ENCODE measurements around the gene GPATCH8. TPM values are rescaled to one million over a fixed set of nuclear protein-coding genes. Genes with fewer than 3 reads are reported as not detected.
A peak's percentile ranks its signal among the peaks of the same experiment; 100 is the strongest.

The GPATCH8 gene
- total and polyA plus RNA-seq, 8 donors: 9.8 to 23.2 (median 13.6) TPM

DNA sequence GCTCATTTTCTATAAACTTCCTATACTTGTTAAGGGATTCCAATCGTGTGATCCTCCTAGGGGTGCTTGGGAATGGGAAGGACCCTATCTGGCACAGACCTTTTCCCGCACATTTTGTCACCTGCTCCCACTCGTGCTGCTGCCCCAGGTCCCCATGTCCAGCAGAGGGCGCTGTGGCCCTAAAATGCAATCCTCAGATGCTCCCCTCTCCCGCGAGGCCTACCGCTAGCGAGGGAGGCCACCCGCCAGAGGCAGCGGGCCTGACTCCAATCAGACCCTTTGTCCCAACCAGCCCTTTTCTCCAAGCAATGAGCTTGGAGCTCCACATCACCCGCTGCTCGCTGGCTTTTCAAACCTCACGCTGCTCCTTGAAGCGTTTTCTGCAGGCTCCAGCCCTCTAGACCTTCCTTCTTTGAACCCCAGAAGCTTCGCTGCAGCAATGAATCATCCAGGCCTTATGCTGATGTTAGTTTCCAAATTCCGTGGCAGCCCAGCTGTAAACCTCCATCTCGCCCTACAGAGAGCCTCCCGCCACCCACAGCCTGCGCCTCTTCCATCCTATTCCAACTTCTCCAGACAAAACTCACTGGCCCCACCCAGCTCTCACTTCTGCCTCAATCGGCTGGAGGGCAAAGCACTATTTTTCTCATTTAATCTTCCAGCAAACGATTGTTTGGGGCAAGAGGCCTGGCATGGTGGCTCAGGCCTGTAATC, 30.5 kb upstream of the GPATCH8 start:
- intact Hi-C loops (cut with DNase I): loop anchor here in 1 of 3 donors (5.0 kb wide), 1 partner anchor 104 kb away; no protein-coding TSS in a partner anchor
- ATAC-seq: peak; percentile 82 to 96 (median 94)
- Histone ChIP-seq H3K4me3 (no peak overlapping the region), H3K9me3 (no peaks in the 10 kb centered on the region), H3K27me3 (no peaks in the 10 kb centered on the region), H3K4me1 (no peaks in the 10 kb centered on the region), H3K36me3 (no peaks in the 10 kb centered on the region), H3K27ac (no peak overlapping the region)
- no peak for FAIRE-seq
- TF ChIP-seq, protein P1, sequence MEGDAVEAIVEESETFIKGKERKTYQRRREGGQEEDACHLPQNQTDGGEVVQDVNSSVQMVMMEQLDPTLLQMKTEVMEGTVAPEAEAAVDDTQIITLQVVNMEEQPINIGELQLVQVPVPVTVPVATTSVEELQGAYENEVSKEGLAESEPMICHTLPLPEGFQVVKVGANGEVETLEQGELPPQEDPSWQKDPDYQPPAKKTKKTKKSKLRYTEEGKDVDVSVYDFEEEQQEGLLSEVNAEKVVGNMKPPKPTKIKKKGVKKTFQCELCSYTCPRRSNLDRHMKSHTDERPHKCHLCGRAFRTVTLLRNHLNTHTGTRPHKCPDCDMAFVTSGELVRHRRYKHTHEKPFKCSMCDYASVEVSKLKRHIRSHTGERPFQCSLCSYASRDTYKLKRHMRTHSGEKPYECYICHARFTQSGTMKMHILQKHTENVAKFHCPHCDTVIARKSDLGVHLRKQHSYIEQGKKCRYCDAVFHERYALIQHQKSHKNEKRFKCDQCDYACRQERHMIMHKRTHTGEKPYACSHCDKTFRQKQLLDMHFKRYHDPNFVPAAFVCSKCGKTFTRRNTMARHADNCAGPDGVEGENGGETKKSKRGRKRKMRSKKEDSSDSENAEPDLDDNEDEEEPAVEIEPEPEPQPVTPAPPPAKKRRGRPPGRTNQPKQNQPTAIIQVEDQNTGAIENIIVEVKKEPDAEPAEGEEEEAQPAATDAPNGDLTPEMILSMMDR (IDR thresholded peaks at IDR 0.05): peak; percentile 83 to 93 (median 88)
- peak; percentile 64 to 97 (median 83) for DNase-seq
- 33 to 41% methylated on average over 21 of the region's 21 CpGs for WGBS, 2 donors

DNA sequence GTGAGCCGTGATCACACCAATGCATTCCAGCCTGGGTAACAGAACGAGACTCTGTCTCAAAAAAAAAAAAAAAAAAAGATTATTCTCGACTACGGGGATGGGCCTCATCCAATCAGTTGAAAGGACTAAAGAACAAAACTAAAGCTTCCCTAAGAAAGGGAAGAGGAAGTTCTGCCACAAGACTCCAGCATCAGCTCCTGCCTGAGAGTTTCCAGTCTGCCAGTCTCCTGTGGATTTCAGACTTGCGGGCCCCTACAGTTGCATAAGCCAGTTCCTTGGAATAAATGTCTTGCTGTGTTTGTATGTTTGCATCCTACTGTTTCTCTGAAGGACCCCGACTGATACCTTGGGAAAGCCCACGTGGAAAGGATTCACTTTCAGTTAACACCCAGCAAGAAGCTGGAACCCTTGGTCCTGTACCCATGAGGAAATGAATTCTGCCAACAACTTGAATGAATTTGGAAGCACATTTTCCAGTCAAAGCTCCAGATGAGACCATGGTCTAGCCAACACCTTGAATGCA, 27.8 kb upstream of the GPATCH8 start:
- Histone ChIP-seq H3K36me3 (no peaks in the 10 kb centered on the region), H3K4me3 (no peak overlapping the region), H3K27me3 (no peaks in the 10 kb centered on the region), H3K9me3 (no peaks in the 10 kb centered on the region), H3K4me1 (no peaks in the 10 kb centered on the region), H3K27ac (no peak overlapping the region)
- DNase-seq: no peak
- ATAC-seq: no peak
- WGBS, 2 donors: 57 to 70% methylated on average over 4 to 7 of the region's 7 CpGs
- TF ChIP-seq, protein P1 (IDR thresholded peaks at IDR 0.05): no peak
- no peak for FAIRE-seq
- intact Hi-C loops (cut with DNase I): loop anchor here in 1 of 3 donors (5.0 kb wide), 1 partner anchor 106 kb away; no protein-coding TSS in a partner anchor

DNA sequence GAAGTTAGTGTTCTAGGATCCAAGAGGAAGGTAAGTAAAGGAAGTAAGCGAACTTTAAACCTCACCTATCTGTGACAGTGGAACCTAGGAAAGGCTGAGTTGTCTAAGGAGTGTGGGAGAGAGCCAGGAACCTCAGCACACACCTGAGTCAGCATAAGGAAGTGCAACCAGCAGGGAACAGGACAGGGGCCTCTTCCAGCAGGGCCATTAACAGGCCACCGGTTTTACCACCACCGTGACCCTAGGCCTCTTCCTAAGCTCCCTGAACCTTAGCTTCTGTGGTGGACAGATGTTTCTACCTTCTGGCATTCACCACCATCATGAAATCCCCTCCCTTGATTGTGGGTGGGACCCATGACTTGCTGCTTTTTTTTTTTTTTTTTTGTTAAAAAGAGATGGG, 26.7 kb upstream of the GPATCH8 start:
- H3K9me3 ChIP-seq: no peaks in the 10 kb centered on the region
- ATAC-seq: no peak
- H3K4me1 ChIP-seq: no peaks in the 10 kb centered on the region
- no peak overlapping the region for H3K27ac ChIP-seq
- TF ChIP-seq, protein P1 (IDR thresholded peaks at IDR 0.05): no peak
- no peak for DNase-seq
- H3K27me3 ChIP-seq: no peaks in the 10 kb centered on the region
- intact Hi-C loops (cut with DNase I): loop anchor here in 1 of 3 donors (5.0 kb wide), 1 partner anchor 107 kb away; no protein-coding TSS in a partner anchor
- H3K4me3 ChIP-seq: no peak overlapping the region
- no peak for FAIRE-seq
- WGBS, 2 donors: 52 to 74% methylated on average over 3 of the region's 3 CpGs
- no peaks in the 10 kb centered on the region for H3K36me3 ChIP-seq

GRCh38 chr17:44527954-44528353, 24.7 kb upstream of the GPATCH8 start:
- H3K4me1 ChIP-seq: no peaks in the 10 kb centered on the region
- no peaks in the 10 kb centered on the region for H3K36me3 ChIP-seq
- WGBS, 2 donors: 85 to 92% methylated on average over 28 of the region's 28 CpGs
- ATAC-seq (no peak), FAIRE-seq (no peak), DNase-seq (peak in 1 of 6 donors; percentile 58)
- H3K4me3 ChIP-seq: no peak overlapping the region
- TF ChIP-seq, protein P1 (IDR thresholded peaks at IDR 0.05): no peak
- intact Hi-C loops (cut with DNase I): no loop called here
- no peak overlapping the region for H3K27ac ChIP-seq
- no peaks in the 10 kb centered on the region for H3K9me3 ChIP-seq
- no peaks in the 10 kb centered on the region for H3K27me3 ChIP-seq

- no peak for FAIRE-seq
- Histone ChIP-seq H3K9me3 (no peaks in the 10 kb centered on the region), H3K27me3 (no peaks in the 10 kb centered on the region), H3K27ac (no peak overlapping the region), H3K4me3 (no peak overlapping the region), H3K36me3 (no peaks in the 10 kb centered on the region), H3K4me1 (no peaks in the 10 kb centered on the region)
- DNase-seq: no peak
- TF ChIP-seq, protein P1 (IDR thresholded peaks at IDR 0.05): no peak
- no peak for ATAC-seq
- intact Hi-C loops (cut with DNase I): no loop called here
- 91 to 92% methylated on average over 1 of the region's 1 CpG for WGBS, 2 donors
Observed at GRCh38 chr17:44527102-44527501, 23.9 kb upstream of the GPATCH8 start.

Data from pancreas (tissue), 10 donors.